ENCODE data around the gene CPO.
A peak's percentile ranks its signal among the peaks of the same experiment; 100 is the strongest.

The CPO gene

GRCh38 chr2:206978746-206979145 lies 39.4 kb downstream of the CPO start:
- no peak for DNase-seq

- no peak for DNase-seq
These were observed 40.0 kb downstream of the CPO start for GRCh38 chr2:206979365-206979764.

DNA sequence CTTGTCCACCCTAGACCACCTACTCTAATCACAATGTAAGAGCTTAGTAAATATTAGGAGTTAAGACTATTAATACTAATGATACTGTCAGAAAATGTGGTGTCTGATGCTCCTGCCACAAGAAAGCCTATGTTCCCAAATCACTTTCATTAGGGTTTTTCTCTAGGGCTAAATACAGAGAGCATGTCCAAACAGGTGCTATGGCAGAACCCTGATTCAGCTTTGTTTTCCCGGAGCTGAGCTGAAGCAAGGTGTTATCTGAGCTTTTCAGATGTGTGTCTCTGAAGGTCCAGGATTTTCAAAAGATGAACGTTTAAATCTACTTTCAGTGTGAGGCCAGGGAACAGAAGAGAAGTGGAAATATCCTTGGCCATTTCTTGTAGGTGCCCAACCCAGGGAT lies 40.6 kb downstream of the CPO start:
- DNase-seq = no peak

- no peak for DNase-seq
These were observed 41.1 kb downstream of the CPO start for GRCh38 chr2:206980413-206980812.

GRCh38 chr2:206981086-206981674 lies 41.9 kb downstream of the CPO start:
- no peak for DNase-seq

- DNase-seq = peak; percentile 79
These were observed 42.5 kb downstream of the CPO start for GRCh38 chr2:206981739-206982340.

DNA sequence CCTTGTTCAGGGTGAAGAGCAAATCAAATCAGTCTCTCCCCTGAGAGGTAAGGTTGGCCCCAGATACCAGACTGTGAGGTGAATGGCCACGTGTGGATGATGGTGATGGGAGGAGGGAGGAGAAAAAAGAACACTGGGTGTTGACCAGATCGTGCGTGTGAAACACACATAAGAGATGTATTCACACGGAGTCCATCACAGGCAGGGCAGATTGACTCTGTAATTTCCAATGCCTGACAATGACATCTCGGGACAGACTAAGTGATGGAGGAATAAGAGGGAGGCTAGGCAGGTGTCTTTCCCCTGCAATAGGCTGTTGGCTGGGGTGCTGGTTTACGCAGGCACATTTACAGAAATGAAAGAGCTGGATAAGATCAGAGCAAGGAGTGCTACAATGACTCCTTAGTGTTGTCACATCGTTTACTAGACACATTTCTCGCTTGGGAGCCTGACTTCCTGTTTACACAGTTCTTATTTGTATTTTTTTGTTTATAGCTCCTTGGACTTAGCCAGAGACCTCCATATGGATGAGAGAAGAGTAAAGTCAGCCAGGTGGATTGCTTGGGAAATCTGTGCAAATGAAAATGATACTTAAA lies 43.1 kb downstream of the CPO start:
- no peak for DNase-seq

GRCh38 chr2:206983161-206983859 lies 44.0 kb downstream of the CPO start:
- DNase-seq = no peak

GRCh38 chr2:206984206-206984605 lies 44.9 kb downstream of the CPO start:
- no peak for DNase-seq

GRCh38 chr2:206986943-206987342 lies 47.6 kb downstream of the CPO start:
- DNase-seq = no peak

GRCh38 chr2:206987810-206988209 lies 48.5 kb downstream of the CPO start:
- DNase-seq = no peak

DNA sequence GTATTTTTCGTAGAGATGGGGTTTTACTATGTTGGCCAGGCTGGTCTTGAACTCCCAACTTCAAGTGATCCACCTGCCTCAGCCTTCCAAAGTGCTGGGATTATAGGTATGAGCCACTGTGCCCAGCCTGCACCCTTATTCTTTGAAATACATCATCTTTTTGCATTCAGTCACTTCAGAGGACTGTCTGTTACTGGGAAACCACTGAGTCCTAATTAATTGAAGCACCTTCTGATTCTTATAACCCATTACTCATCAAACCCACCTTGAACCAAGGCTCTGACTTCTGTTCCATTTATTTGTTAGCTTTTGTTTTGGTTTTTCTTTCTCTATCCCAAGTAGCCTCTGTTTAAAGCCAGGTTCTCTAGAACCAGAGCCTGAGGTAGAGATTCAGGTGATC lies 49.6 kb downstream of the CPO start:
- no peak for DNase-seq

GRCh38 chr2:206989311-206989710 lies 50.0 kb downstream of the CPO start:
- no peak for DNase-seq

DNA sequence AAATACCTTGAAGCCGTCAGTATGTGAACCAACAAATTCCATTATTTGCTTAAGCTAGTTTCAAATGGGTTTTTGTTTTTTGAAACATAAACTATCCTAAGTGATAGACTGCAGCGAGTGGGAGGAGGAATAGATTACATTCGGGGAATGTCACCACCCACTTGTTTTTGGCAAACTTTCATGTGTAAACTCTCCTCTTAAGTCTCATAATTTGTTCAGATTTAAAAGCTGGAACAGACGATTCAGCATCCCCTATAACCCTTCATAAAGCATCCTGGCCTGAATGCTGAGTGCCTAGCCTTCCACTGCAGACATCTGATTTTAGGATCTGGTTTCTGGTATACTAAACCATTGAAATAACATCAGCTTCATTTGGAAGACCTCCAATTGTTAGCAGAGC lies 51.0 kb downstream of the CPO start:
- DNase-seq = no peak

GRCh38 chr2:206991070-206991469 lies 51.8 kb downstream of the CPO start:
- DNase-seq = no peak

- DNase-seq = no peak
These were observed 54.1 kb downstream of the CPO start for GRCh38 chr2:206993396-206993911.

- no peak for DNase-seq
These were observed 54.6 kb downstream of the CPO start for GRCh38 chr2:206993964-206994363.

DNA sequence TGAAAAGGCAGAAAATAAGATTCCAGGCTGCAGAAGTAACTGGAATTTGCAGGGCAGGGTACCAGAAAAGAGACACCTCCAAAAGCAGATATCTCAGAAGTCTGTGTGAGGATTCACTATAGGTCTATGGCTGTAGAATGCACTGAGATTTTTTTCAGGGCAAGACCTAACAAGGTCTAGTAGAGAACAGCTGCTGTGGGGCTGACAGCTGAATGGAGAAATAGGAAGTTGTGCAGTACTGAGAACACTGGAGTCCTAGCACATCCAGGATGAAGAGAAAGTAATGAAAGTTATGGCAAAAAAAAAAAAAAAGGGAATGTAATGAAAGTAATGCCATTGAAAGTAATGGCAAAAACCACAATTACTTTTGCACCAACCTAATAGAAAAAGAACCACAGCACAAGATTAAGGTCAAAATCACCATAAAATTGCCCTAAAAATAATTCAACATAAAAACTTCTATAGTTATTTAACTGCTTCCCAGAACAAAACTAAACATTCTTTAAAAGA lies 57.3 kb downstream of the CPO start:
- no peak for DNase-seq

GRCh38 chr2:207008105-207008990 lies 69.0 kb downstream of the CPO start:
- no peak for DNase-seq

DNA sequence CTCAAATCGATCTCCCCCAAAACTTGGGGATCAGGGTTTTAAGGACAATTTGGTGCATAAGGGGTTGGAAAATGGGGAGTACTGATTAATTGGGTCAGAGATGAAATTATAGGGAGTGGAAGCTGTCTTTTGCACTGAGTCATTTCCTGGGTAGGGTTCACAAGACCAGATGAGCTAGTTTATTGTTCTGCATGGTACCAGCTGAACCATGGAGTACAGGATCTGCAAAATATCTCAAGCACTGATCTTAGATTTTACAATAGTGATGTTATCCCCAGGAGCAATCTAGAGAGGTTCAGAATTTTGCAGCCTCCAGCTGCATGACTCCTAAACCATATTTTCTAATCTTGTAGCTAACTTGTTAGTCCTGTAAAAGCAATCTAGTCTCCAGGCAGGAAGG lies 73.1 kb downstream of the CPO start:
- no peak for DNase-seq

DNA sequence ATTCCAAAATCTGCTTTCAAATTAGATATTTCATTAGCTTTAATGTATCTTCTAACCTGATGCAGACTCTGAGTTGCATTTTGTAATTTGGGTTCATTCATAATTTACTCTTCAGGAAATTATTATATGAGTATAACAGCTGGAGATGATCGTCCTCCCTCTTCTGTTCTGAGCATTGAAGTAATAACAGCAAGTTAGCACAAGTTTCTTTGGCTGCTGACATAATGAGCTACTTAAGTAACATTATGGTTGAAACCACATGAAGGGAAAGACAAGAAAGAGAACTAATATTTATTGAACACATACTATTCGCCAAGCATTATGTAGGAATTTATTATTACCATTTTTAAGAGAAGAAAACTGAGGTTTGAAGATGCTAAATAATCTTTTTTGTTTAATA lies 75.1 kb downstream of the CPO start:
- no peak for DNase-seq

DNA sequence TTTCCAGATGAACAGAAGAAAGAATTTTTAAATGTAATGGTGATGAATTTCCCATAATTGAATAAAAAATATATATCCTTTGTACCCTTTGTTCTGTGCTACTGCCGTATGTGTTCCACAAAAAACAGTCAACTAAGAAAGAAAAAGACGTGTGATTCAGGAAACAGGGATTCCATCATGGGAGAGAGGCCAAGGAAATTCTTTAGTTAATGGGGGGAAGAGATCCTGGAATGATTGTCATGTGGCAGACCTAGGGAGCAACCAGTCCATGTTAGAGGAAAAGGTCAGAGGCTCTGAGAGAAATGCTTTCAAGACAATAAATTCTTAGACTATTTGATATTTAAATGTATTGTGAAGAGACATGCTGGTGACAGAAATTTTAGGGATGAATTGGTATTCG lies 76.6 kb downstream of the CPO start:
- no peak for DNase-seq
